DOHH2 (cell line): ENCODE data around the gene SCN1B.

Experiments
- H3F3A ChIP-seq: fragments of 200-600 bp; sonication (generic), shearing (Covaris generic); 2 replicates; pipeline ENCODE4 v1.6.0; 2016; ENCODE audit warnings: antibody characterized with exemption, mild to moderate bottlenecking; ENCODE audit not compliant: control insufficient read depth, insufficient read depth
- H3K27ac ChIP-seq: fragments of 200-600 bp; sonication (generic); 2 replicates; pipeline ENCODE4 v1.5.1; 2014; ENCODE audit warnings: low read depth, mild to moderate bottlenecking, low read length, moderate library complexity
- H3K27me3 ChIP-seq: fragments of 200-600 bp; sonication (generic); 2 replicates; pipeline ENCODE4 v1.6.1; 2014; ENCODE audit warnings: mild to moderate bottlenecking, low read length, mixed read lengths; ENCODE audit not compliant: control insufficient read depth
- H3K36me3 ChIP-seq: fragments of 200-600 bp; sonication (generic); 2 replicates; pipeline ENCODE4 v1.6.1; 2014; ENCODE audit warnings: mild to moderate bottlenecking, low read length, moderate library complexity, mixed read lengths; ENCODE audit not compliant: control insufficient read depth
- H3K4me1 ChIP-seq: fragments of 200-600 bp; sonication (generic); 2 replicates; pipeline ENCODE4 v1.6.1; 2014; ENCODE audit warnings: mild to moderate bottlenecking, low read length, mixed read lengths; ENCODE audit not compliant: control insufficient read depth
- H3K4me2 ChIP-seq: fragments of 200-600 bp; sonication (generic); 2 replicates; pipeline ENCODE4 v1.6.0; 2014; ENCODE audit warnings: mild to moderate bottlenecking, low read length, moderate library complexity
- H3K4me3 ChIP-seq: fragments of 200-600 bp; sonication (generic); 2 replicates; pipeline ENCODE4 v1.5.1; 2014; ENCODE audit warnings: mild to moderate bottlenecking, low read length, mixed read lengths
- H3K79me2 ChIP-seq: fragments of 200-600 bp; sonication (generic); 2 replicates; pipeline ENCODE4 v1.6.1; 2014; ENCODE audit warnings: mild to moderate bottlenecking, low read length, mixed read lengths; ENCODE audit not compliant: control insufficient read depth
- H3K9me2 ChIP-seq: fragments of 200-600 bp; sonication (generic); replicated peaks from 2 replicates; pipeline ENCODE4 v1.6.1; 2014; ENCODE audit warnings: mild to moderate bottlenecking, low read length, mixed read lengths; ENCODE audit not compliant: control insufficient read depth
- H3K9me3 ChIP-seq: fragments of 200-600 bp; sonication (generic); 2 replicates; pipeline ENCODE4 v1.6.1; 2014; ENCODE audit warnings: antibody characterized with exemption, low read length, mixed read lengths; ENCODE audit not compliant: control insufficient read depth, insufficient read depth
- H4K20me1 ChIP-seq: fragments of 200-600 bp; sonication (generic); 2 replicates; pipeline ENCODE4 v1.6.0; 2014; ENCODE audit warnings: low read depth, mild to moderate bottlenecking, antibody characterized with exemption, low read length, moderate library complexity; ENCODE audit not compliant: control insufficient read depth, insufficient read depth
- EZH2phosphoT487 ChIP-seq: fragments of 200-600 bp; sonication (generic); IDR thresholded peaks from 2 replicates; pipeline ENCODE4 v1.6.1; 2017; ENCODE audit warnings: borderline replicate concordance, mild to moderate bottlenecking, antibody characterized with exemption, low read length, moderate library complexity, mixed read lengths
- TF ChIP-seq, protein P1 (sequence below): fragments of 200-600 bp; sonication (generic); IDR thresholded peaks from one replicate; pipeline ENCODE4 v1.5.1; 2014; ENCODE audit warnings: antibody characterized with exemption, mild to moderate bottlenecking, low read depth, low read length; ENCODE audit not compliant: poor library complexity, severe bottlenecking

Gene SCN1B

GRCh38 chr19:35009424-35010415, 20.6 kb upstream of the SCN1B start:
- H3K36me3 ChIP-seq = peaks cover 79% of the 10 kb centered on the region
- peaks cover 10% of the 10 kb centered on the region; the same call in 1 of the 2 replicates for H3K4me1 ChIP-seq
- no peak overlapping the region for H3K4me2 ChIP-seq
- no peak overlapping the region for H3K4me3 ChIP-seq
- H3F3A ChIP-seq = no peaks in the 10 kb centered on the region
- peaks cover 2% of the 10 kb centered on the region; the same call in 1 of the 2 replicates for H4K20me1 ChIP-seq
- H3K27ac ChIP-seq = no peak overlapping the region
- no peaks in the 10 kb centered on the region for H3K9me3 ChIP-seq
- H3K27me3 ChIP-seq = no peaks in the 10 kb centered on the region
- TF ChIP-seq EZH2phosphoT487 = no peak
- TF ChIP-seq, protein P1, sequence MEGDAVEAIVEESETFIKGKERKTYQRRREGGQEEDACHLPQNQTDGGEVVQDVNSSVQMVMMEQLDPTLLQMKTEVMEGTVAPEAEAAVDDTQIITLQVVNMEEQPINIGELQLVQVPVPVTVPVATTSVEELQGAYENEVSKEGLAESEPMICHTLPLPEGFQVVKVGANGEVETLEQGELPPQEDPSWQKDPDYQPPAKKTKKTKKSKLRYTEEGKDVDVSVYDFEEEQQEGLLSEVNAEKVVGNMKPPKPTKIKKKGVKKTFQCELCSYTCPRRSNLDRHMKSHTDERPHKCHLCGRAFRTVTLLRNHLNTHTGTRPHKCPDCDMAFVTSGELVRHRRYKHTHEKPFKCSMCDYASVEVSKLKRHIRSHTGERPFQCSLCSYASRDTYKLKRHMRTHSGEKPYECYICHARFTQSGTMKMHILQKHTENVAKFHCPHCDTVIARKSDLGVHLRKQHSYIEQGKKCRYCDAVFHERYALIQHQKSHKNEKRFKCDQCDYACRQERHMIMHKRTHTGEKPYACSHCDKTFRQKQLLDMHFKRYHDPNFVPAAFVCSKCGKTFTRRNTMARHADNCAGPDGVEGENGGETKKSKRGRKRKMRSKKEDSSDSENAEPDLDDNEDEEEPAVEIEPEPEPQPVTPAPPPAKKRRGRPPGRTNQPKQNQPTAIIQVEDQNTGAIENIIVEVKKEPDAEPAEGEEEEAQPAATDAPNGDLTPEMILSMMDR = no peak
- no peaks in the 10 kb centered on the region for H3K9me2 ChIP-seq
- peaks cover 25% of the 10 kb centered on the region for H3K79me2 ChIP-seq

GRCh38 chr19:35011091-35011689, 19.1 kb upstream of the SCN1B start:
- H3K4me1 ChIP-seq = peaks cover 10% of the 10 kb centered on the region; the same call in 1 of the 2 replicates
- H3K36me3 ChIP-seq = peaks cover 82% of the 10 kb centered on the region
- no peaks in the 10 kb centered on the region for H3K27me3 ChIP-seq
- no peak overlapping the region for H3K4me2 ChIP-seq
- H3K79me2 ChIP-seq = peaks cover 10% of the 10 kb centered on the region
- no peaks in the 10 kb centered on the region; the same call in 1 of the 2 replicates for H4K20me1 ChIP-seq
- no peaks in the 10 kb centered on the region for H3K9me2 ChIP-seq
- H3K4me3 ChIP-seq = no peak overlapping the region
- TF ChIP-seq EZH2phosphoT487 = no peak
- H3F3A ChIP-seq = no peaks in the 10 kb centered on the region
- no peak overlapping the region for H3K27ac ChIP-seq
- no peaks in the 10 kb centered on the region for H3K9me3 ChIP-seq

DNA sequence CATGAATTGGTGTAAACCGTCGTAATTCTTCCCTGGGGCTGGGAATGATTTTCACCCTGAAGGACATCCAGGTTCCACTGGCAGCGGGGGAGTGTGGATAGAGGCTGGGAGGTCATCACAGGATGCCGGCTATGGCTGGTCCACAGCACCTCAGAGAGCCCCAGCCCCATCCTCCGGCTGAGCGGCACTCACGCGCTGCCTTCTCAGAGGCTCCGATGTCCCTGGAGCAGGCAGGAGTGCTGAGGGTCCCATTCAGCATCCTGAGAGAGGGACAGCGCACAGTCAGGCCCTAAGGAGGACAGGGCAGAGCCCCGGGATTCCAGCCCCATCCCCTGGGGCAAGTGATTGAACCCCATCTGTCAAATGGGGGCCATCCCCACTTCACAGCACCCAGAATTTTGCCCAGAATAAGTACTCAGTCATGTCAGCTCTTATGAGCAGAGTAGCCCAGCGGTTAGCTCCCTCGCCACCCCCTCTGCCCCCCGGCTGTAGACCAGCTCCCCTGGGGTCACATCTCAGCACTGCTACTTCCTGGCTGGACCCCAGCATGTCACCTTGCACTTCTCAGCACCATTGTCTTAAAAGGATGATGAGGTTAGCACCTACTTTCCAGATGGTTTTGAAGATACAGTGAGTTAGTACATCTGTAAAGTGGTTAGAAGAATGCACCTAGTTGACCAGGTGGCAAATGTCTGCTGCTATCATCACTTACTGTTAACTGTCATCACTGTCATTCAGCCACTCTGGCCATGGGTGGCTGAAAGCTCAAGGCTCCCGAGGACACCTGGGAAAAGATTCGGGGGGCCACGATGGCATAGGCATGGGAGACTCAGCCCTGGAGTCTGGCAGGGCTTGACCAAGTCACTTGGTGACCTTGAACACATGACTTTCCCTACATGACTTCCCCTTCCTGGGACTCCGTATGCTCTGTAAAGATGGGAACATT, 18.3 kb upstream of the SCN1B start:
- Histone ChIP-seq H3K27me3 (no peaks in the 10 kb centered on the region), H3K79me2 (peaks cover 2% of the 10 kb centered on the region), H3K9me3 (no peaks in the 10 kb centered on the region), H3K4me1 (peaks cover 10% of the 10 kb centered on the region; the same call in 1 of the 2 replicates), H3K27ac (no peak overlapping the region), H3K36me3 (peaks cover 76% of the 10 kb centered on the region), H3K4me3 (no peak overlapping the region), H3K4me2 (no peak overlapping the region), H3K9me2 (no peaks in the 10 kb centered on the region), H4K20me1 (no peaks in the 10 kb centered on the region; the same call in 1 of the 2 replicates), H3F3A (no peaks in the 10 kb centered on the region)
- TF ChIP-seq, protein P1 = no peak
- TF ChIP-seq EZH2phosphoT487 = no peak
